T-cell (primary cell): ENCODE measurements around the gene CDH4. TPM values are rescaled to one million over a fixed set of nuclear protein-coding genes. Genes with fewer than 3 reads are reported as not detected.

Experiments used
- ATAC-seq, 4 experiments: fragments of 200-7000 bp in 3 of 4; fragments of 150-1000 bp in 1 of 4; cut with Tn5 transposase; replicated peaks in 1 of 4; 1 replicate in 3 of 4; 2 replicates in 1 of 4; pipeline ENCODE4 v1.10.0; 2021; ENCODE audit warnings: moderate library complexity in 3 of 4, mild to moderate bottlenecking in 2 of 4, moderate number of reproducible peaks in 1 of 4
- CTCF ChIA-PET, 2 donors: fragments of 300-600 bp; sonication (Branson Sonifier 250); formaldehyde crosslinking; loops; one replicate each; lab custom pipeline; 2022; ENCODE audit warnings: antibody characterized with exemption in 2 of 2; lab: Charles Lee
- POLR2A ChIA-PET, 2 donors: fragments of 300-600 bp; sonication (Branson Sonifier 250); formaldehyde crosslinking; loops; one replicate each; lab custom pipeline; 2022; ENCODE audit warnings: antibody characterized with exemption in 2 of 2; lab: Charles Lee
- DNase-seq, 35 experiments: peaks; one replicate each; pipeline versions ENCODE4 v3.0.0 to v3.0.0-alpha.2; 2013 to 2023
- H3K27ac ChIP-seq: one replicate; pipeline ENCODE4 v1.5.1; 2013; ENCODE audit warnings: low read length
- H3K27me3 ChIP-seq, 2 experiments: replicated peaks in 1 of 2; 1 replicate in 1 of 2; 2 replicates in 1 of 2; pipeline versions ENCODE4 v1.6.1 to v1.7.0; 2013; ENCODE audit warnings: low read length in 1 of 2, mixed read lengths in 1 of 2; ENCODE audit not compliant: control insufficient read depth in 2 of 2, insufficient read depth in 2 of 2; ENCODE audit errors: extremely low read depth in 1 of 2
- H3K36me3 ChIP-seq, 2 donors: 1 replicate in 1 of 2; 2 replicates in 1 of 2; pipeline versions ENCODE4 v1.6.1 to v1.7.0; 2013; ENCODE audit warnings: low read length in 1 of 2; ENCODE audit not compliant: control insufficient read depth in 2 of 2, insufficient read depth in 1 of 2; ENCODE audit errors: extremely low read depth in 1 of 2
- H3K4me1 ChIP-seq, 2 experiments: 1 replicate in 1 of 2; 2 replicates in 1 of 2; pipeline versions ENCODE4 v1.6.1 to v1.7.0; 2013; ENCODE audit warnings: low read length in 2 of 2, mixed read lengths in 1 of 2; ENCODE audit not compliant: insufficient read depth in 2 of 2, control insufficient read depth in 1 of 2; ENCODE audit errors: extremely low read depth in 1 of 2
- H3K4me3 ChIP-seq, 2 donors: 1 replicate in 1 of 2; 2 replicates in 1 of 2; pipeline versions ENCODE4 v1.5.1 to v1.7.0; 2013; ENCODE audit warnings: mild to moderate bottlenecking in 2 of 2, low read length in 1 of 2, moderate library complexity in 1 of 2; ENCODE audit not compliant: control insufficient read depth in 1 of 2; ENCODE audit errors: extremely low read depth in 1 of 2
- H3K9me3 ChIP-seq: 2 replicates; pipeline ENCODE4 v1.7.0; 2013
- H3K27ac Mint-ChIP-seq, 2 donors: one replicate each; pipeline ENCODE4 v1.8.0; 2020 to 2021; ENCODE audit warnings: mild to moderate bottlenecking in 2 of 2, mixed read lengths in 2 of 2
- H3K27me3 Mint-ChIP-seq, 2 donors: one replicate each; pipeline ENCODE4 v1.8.0; 2021 to 2022; ENCODE audit warnings: mixed read lengths in 2 of 2
- H3K36me3 Mint-ChIP-seq: one replicate; pipeline ENCODE4 v1.8.0; 2021; ENCODE audit warnings: mixed read lengths
- H3K4me1 Mint-ChIP-seq, 3 donors: one replicate each; pipeline ENCODE4 v1.8.0; 2020 to 2022; ENCODE audit warnings: mixed read lengths in 3 of 3, mild to moderate bottlenecking in 1 of 3
- H3K4me3 Mint-ChIP-seq, 3 donors: one replicate each; pipeline ENCODE4 v1.8.0; 2020 to 2022; ENCODE audit warnings: mild to moderate bottlenecking in 3 of 3, mixed read lengths in 3 of 3, moderate library complexity in 3 of 3
- H3K9me3 Mint-ChIP-seq, 3 donors: one replicate each; pipeline ENCODE4 v1.8.0; 2020 to 2022; ENCODE audit warnings: mixed read lengths in 3 of 3
- WGBS: methylation state at CpG from one replicate; pipeline ENCODE4 v1.1.5; 2013; ENCODE audit warnings: missing lambda C conversion rate; ENCODE audit not compliant: insufficient coverage; 5-methylcytosine and 5-hydroxymethylcytosine counted together
- total RNA-seq, 35 experiments: library from RNA in 6 of 35; stranded (reverse) in 6 of 35; fragments of 120-200 nt in 1 of 35; gene quantifications; one replicate each; pipeline versions ENCODE4 v1.2.1 to v1.2.4 and lab custom pipeline; 2013 to 2026

The CDH4 gene
- total RNA-seq, 5 donors from 2014 or later (not counting 1 experiment from before 2014, with no cell fraction given) = 0.06 to 0.64 (median 0.14) TPM

GRCh38 chr20:61554617-61555016 lies 302.6 kb downstream of the CDH4 start:
- Mint-ChIP-seq H3K4me3 (no peak overlapping the region), H3K9me3 (peaks cover 0 to 17% (median 11%) of the 10 kb centered on the region in 3 donors), H3K4me1 (no peaks in the 10 kb centered on the region), H3K27me3 (peaks cover 0 to 3% of the 10 kb centered on the region in 2 donors), H3K27ac (no peak overlapping the region), H3K36me3 (no peaks in the 10 kb centered on the region)
- CTCF ChIA-PET = no interaction called here
- WGBS = 66% methylated on average over 9 of the region's 10 CpGs
- no peak overlapping the region for H3K27ac ChIP-seq
- H3K9me3 ChIP-seq = no peaks in the 10 kb centered on the region
- POLR2A ChIA-PET = no interaction called here
- ATAC-seq = no peak
- H3K36me3 ChIP-seq = no peaks in the 10 kb centered on the region
- H3K4me1 ChIP-seq = no peaks in the 10 kb centered on the region
- H3K27me3 ChIP-seq = peaks cover 0 to 9% of the 10 kb centered on the region in 2 experiments
- DNase-seq = no peak
- no peak overlapping the region for H3K4me3 ChIP-seq

GRCh38 chr20:61555566-61555965 lies 303.5 kb downstream of the CDH4 start:
- no peak for ATAC-seq
- no CpG with 5 or more reads among the region's 6 CpGs for WGBS

GRCh38 chr20:61556111-61556510 lies 304.1 kb downstream of the CDH4 start:
- no peak for ATAC-seq
- Histone ChIP-seq H3K4me3 (no peak overlapping the region), H3K27me3 (peaks cover 0 to 3% of the 10 kb centered on the region in 2 experiments), H3K4me1 (no peaks in the 10 kb centered on the region), H3K27ac (no peak overlapping the region), H3K36me3 (no peaks in the 10 kb centered on the region), H3K9me3 (no peaks in the 10 kb centered on the region)
- no peak for DNase-seq
- no peaks in the 10 kb centered on the region for H3K4me1 Mint-ChIP-seq
- POLR2A ChIA-PET = no interaction called here
- H3K27me3 Mint-ChIP-seq = peaks cover 0 to 3% of the 10 kb centered on the region in 2 donors
- no peak overlapping the region for H3K27ac Mint-ChIP-seq
- CTCF ChIA-PET = no interaction called here
- H3K9me3 Mint-ChIP-seq = peaks cover 0 to 15% (median 11%) of the 10 kb centered on the region in 3 donors
- H3K36me3 Mint-ChIP-seq = no peaks in the 10 kb centered on the region
- 92% methylated on average over 3 of the region's 3 CpGs for WGBS
- H3K4me3 Mint-ChIP-seq = no peak overlapping the region

More at GRCh38 chr20:61555566-61555965, 303.5 kb downstream of the CDH4 start:
- CTCF ChIA-PET = no interaction called here
- no peak overlapping the region for H3K27ac Mint-ChIP-seq
- Histone ChIP-seq H3K36me3 (no peaks in the 10 kb centered on the region), H3K27me3 (peaks cover 0 to 3% of the 10 kb centered on the region in 2 experiments), H3K4me1 (no peaks in the 10 kb centered on the region), H3K27ac (no peak overlapping the region), H3K4me3 (no peak overlapping the region), H3K9me3 (no peaks in the 10 kb centered on the region)
- POLR2A ChIA-PET = no interaction called here
- no peaks in the 10 kb centered on the region for H3K36me3 Mint-ChIP-seq
- H3K9me3 Mint-ChIP-seq = peaks cover 0 to 17% (median 11%) of the 10 kb centered on the region in 3 donors
- DNase-seq = no peak
- H3K27me3 Mint-ChIP-seq = peaks cover 0 to 3% of the 10 kb centered on the region in 2 donors
- H3K4me1 Mint-ChIP-seq = no peaks in the 10 kb centered on the region
- H3K4me3 Mint-ChIP-seq = no peak overlapping the region

GRCh38 chr20:61556673-61557072 lies 304.6 kb downstream of the CDH4 start:
- Mint-ChIP-seq H3K4me3 (no peak overlapping the region), H3K36me3 (no peaks in the 10 kb centered on the region), H3K9me3 (peaks cover 0 to 9% (median 6%) of the 10 kb centered on the region in 3 donors), H3K4me1 (no peaks in the 10 kb centered on the region), H3K27ac (no peak overlapping the region), H3K27me3 (no peaks in the 10 kb centered on the region)
- DNase-seq (no peak), ATAC-seq (no peak)
- Histone ChIP-seq H3K4me1 (no peaks in the 10 kb centered on the region), H3K4me3 (no peak overlapping the region), H3K9me3 (no peaks in the 10 kb centered on the region), H3K27me3 (no peaks in the 10 kb centered on the region), H3K27ac (no peak overlapping the region), H3K36me3 (no peaks in the 10 kb centered on the region)
- ChIA-PET CTCF (no interaction called here), POLR2A (no interaction called here)
- 92% methylated on average over 9 of the region's 13 CpGs for WGBS

- Histone ChIP-seq H3K27ac (no peak overlapping the region), H3K27me3 (no peaks in the 10 kb centered on the region), H3K36me3 (no peaks in the 10 kb centered on the region), H3K9me3 (no peaks in the 10 kb centered on the region), H3K4me1 (no peaks in the 10 kb centered on the region), H3K4me3 (no peak overlapping the region)
- Mint-ChIP-seq H3K36me3 (no peaks in the 10 kb centered on the region), H3K27ac (no peak overlapping the region), H3K27me3 (no peaks in the 10 kb centered on the region), H3K4me1 (no peaks in the 10 kb centered on the region), H3K9me3 (peaks cover 0 to 5% (median 0%) of the 10 kb centered on the region in 3 donors), H3K4me3 (no peak overlapping the region)
- ChIA-PET POLR2A (no interaction called here), CTCF (no interaction called here)
- no peak for DNase-seq
- ATAC-seq = no peak
- 89% methylated on average over 12 of the region's 17 CpGs for WGBS
Measured at GRCh38 chr20:61557621-61558020, 305.6 kb downstream of the CDH4 start.

GRCh38 chr20:61558726-61559125 lies 306.7 kb downstream of the CDH4 start:
- Mint-ChIP-seq H3K4me1 (no peaks in the 10 kb centered on the region), H3K36me3 (no peaks in the 10 kb centered on the region), H3K27ac (no peak overlapping the region), H3K27me3 (no peaks in the 10 kb centered on the region), H3K4me3 (no peak overlapping the region), H3K9me3 (peaks cover 0 to 5% (median 0%) of the 10 kb centered on the region in 3 donors)
- WGBS = 89% methylated on average over 7 of the region's 10 CpGs
- Histone ChIP-seq H3K27me3 (no peaks in the 10 kb centered on the region), H3K4me1 (no peaks in the 10 kb centered on the region), H3K27ac (no peak overlapping the region), H3K36me3 (no peaks in the 10 kb centered on the region), H3K4me3 (no peak overlapping the region), H3K9me3 (no peaks in the 10 kb centered on the region)
- ATAC-seq (no peak), DNase-seq (no peak)
- ChIA-PET CTCF (no interaction called here), POLR2A (interaction anchor here in 1 of 2 donors (0.8 kb wide), 1 partner anchor 1872 kb away, joined by 3 read pairs; no protein-coding TSS in a partner anchor)
